ENCODE data around the gene RPL41.

RPL41 gene

GRCh38 chr12:56129206-56129941, 12.9 kb downstream of the RPL41 start:
- DNase-seq (ENCODE audit: low spot score), result peak; percentile 54
- peak overlapping the region; percentile 91 for H3K27ac ChIP-seq

GRCh38 chr12:56129942-56130495, 13.6 kb downstream of the RPL41 start:
- ChIA-PET POLR2A (ENCODE audit: low non-redundant PET) (no interaction called here), CTCF (interaction anchor here (1.5 kb wide), 1 partner anchor 22 kb away, joined by 6 read pairs; the partner anchor contains the start of gene MYL6B)
- no peak for DNase-seq (ENCODE audit: low spot score)
- peak overlapping the region; percentile 91 for H3K27ac ChIP-seq
- no peak for TF ChIP-seq CTCF (conservative IDR thresholded peaks at IDR 0.05; ENCODE audit: low read depth)

More at GRCh38 chr12:56129206-56129941, 12.9 kb downstream of the RPL41 start:
- ChIA-PET POLR2A (ENCODE audit: low non-redundant PET) (no interaction called here), CTCF (interaction anchor here (1.5 kb wide), 1 partner anchor 22 kb away, joined by 6 read pairs; the partner anchor contains the start of gene MYL6B)
- no peak for TF ChIP-seq CTCF (conservative IDR thresholded peaks at IDR 0.05; ENCODE audit: low read depth)

GRCh38 chr12:56130876-56131275, 14.4 kb downstream of the RPL41 start:
- no peak for TF ChIP-seq CTCF (conservative IDR thresholded peaks at IDR 0.05; ENCODE audit: low read depth)
- DNase-seq (ENCODE audit: low spot score), result no peak
- POLR2A ChIA-PET (ENCODE audit: low non-redundant PET), result no interaction called here
- CTCF ChIA-PET, result interaction anchor here (0.7 kb wide), 1 partner anchor 13 kb away, joined by 5 read pairs; no protein-coding TSS in a partner anchor
- peak overlapping the region; percentile 91 for H3K27ac ChIP-seq

- no peak overlapping the region for H3K27ac ChIP-seq
- CTCF ChIA-PET, result no interaction called here
- POLR2A ChIA-PET (ENCODE audit: low non-redundant PET), result no interaction called here
- TF ChIP-seq CTCF (conservative IDR thresholded peaks at IDR 0.05; ENCODE audit: low read depth), result no peak
- no peak for DNase-seq (ENCODE audit: low spot score)
Observed at GRCh38 chr12:56134897-56135296, 18.5 kb downstream of the RPL41 start.

- no peak for TF ChIP-seq CTCF (conservative IDR thresholded peaks at IDR 0.05; ENCODE audit: low read depth)
- CTCF ChIA-PET, result interaction anchor here (0.6 to 1.2 kb wide), 3 partner anchors 18 to 120 kb away, joined by 3 to 6 read pairs (median 6); no protein-coding TSS in a partner anchor
- POLR2A ChIA-PET (ENCODE audit: low non-redundant PET), result no interaction called here
- no peak for DNase-seq (ENCODE audit: low spot score)
- peak overlapping the region; percentile 10; the same call in 1 of the 2 replicates for H3K27ac ChIP-seq
Observed at GRCh38 chr12:56137853-56138571, 21.6 kb downstream of the RPL41 start.

Data from RWPE1 (cell line).